Thoracic aorta (tissue), 2 donors: ENCODE results near the gene HES2. TPM values are rescaled to one million over a fixed set of nuclear protein-coding genes. Genes with fewer than 3 reads are reported as not detected.
A peak's percentile ranks its signal among the peaks of the same experiment; 100 is the strongest.
"Not testable (repeated sequence)": the region's sequence is repeated elsewhere in the genome, so short reads cannot be mapped to it uniquely, and the experiment has no call there.

Experiments used
- ATAC-seq: fragments of 150-250 bp; one replicate; pipeline ENCODE4 v1.8.0; 2017; ENCODE audit warnings: low read depth; ENCODE audit not compliant: insufficient number of reproducible peaks, low FRiP score
- DNase-seq: peaks from one replicate; pipeline ENCODE4 v3.0.0-alpha.2; 2020; ENCODE audit warnings: low spot score
- H3K27ac ChIP-seq, 2 donors: fragments of 200-600 bp; sonication (generic); 1 replicate in 1 of 2; 2 replicates in 1 of 2; pipeline ENCODE4 v1.5.1; 2016; ENCODE audit warnings: mild to moderate bottlenecking in 2 of 2, moderate library complexity in 2 of 2
- H3K27me3 ChIP-seq: fragments of 200-600 bp; sonication (generic); replicated peaks from 2 replicates; pipeline ENCODE4 v1.6.0; 2016; ENCODE audit warnings: mild to moderate bottlenecking; ENCODE audit not compliant: insufficient read depth
- H3K36me3 ChIP-seq: fragments of 200-600 bp; sonication (generic); one replicate; pipeline ENCODE4 v1.5.1; 2016
- H3K4me1 ChIP-seq, 2 donors: fragments of 200-600 bp; sonication (generic); 1 replicate in 1 of 2; 2 replicates in 1 of 2; pipeline versions ENCODE4 v1.5.1 to v1.6.0; 2016; ENCODE audit warnings: low read depth in 2 of 2, mild to moderate bottlenecking in 1 of 2; ENCODE audit not compliant: control insufficient read depth in 1 of 2
- H3K4me3 ChIP-seq: fragments of 200-600 bp; sonication (generic); 2 replicates; pipeline ENCODE4 v1.5.1; 2016; ENCODE audit warnings: mild to moderate bottlenecking
- H3K9me3 ChIP-seq: fragments of 200-600 bp; sonication (generic); 2 replicates; pipeline ENCODE4 v1.5.1; 2016
- total RNA-seq, 2 donors: library from RNA; depleted of rRNA; stranded (reverse); fragments of >200 nt; gene quantifications; one replicate each; pipeline versions ENCODE4 v1.1.0 to v1.2.3, GENCODE V29; 2016
- TF ChIP-seq, protein P1 (sequence below): fragments of 200-600 bp; sonication (generic); IDR thresholded peaks from one replicate; pipeline ENCODE4 v1.5.1; 2019; ENCODE audit warnings: antibody characterized with exemption

HES2 gene
- total RNA-seq, 2 donors from 2014 or later = not detected

DNA sequence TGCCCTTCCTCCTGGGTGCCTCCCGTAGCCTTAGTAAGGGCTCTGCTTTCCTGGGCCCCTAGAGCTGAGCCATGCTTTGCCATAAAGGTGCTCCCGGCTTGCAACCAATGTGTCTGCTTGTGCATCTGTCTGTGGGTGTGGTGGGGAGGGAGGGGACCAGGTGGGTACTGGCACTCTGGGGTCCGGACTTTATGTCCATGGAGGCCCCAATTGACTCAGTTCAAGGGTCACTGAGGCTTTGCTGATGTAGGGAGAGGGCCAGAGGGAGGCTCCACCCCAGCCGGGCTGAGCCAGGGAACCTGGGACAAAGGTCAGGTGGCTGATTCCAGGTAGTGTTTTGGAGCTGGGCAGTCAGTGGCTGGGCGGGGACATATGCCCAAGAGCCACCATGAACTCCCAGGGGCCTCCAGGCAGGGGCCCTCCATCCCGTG lies 31.2 kb upstream of the HES2 start:
- Histone ChIP-seq H3K27ac (no peak overlapping the region), H3K27me3 (peaks cover 10% of the 10 kb centered on the region), H3K9me3 (no peaks in the 10 kb centered on the region), H3K4me3 (no peak overlapping the region), H3K36me3 (no peaks in the 10 kb centered on the region), H3K4me1 (peaks cover 0 to 25% of the 10 kb centered on the region in 2 donors)
- TF ChIP-seq, protein P1, sequence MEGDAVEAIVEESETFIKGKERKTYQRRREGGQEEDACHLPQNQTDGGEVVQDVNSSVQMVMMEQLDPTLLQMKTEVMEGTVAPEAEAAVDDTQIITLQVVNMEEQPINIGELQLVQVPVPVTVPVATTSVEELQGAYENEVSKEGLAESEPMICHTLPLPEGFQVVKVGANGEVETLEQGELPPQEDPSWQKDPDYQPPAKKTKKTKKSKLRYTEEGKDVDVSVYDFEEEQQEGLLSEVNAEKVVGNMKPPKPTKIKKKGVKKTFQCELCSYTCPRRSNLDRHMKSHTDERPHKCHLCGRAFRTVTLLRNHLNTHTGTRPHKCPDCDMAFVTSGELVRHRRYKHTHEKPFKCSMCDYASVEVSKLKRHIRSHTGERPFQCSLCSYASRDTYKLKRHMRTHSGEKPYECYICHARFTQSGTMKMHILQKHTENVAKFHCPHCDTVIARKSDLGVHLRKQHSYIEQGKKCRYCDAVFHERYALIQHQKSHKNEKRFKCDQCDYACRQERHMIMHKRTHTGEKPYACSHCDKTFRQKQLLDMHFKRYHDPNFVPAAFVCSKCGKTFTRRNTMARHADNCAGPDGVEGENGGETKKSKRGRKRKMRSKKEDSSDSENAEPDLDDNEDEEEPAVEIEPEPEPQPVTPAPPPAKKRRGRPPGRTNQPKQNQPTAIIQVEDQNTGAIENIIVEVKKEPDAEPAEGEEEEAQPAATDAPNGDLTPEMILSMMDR = no peak
- DNase-seq (no peak), ATAC-seq (no peak)

DNA sequence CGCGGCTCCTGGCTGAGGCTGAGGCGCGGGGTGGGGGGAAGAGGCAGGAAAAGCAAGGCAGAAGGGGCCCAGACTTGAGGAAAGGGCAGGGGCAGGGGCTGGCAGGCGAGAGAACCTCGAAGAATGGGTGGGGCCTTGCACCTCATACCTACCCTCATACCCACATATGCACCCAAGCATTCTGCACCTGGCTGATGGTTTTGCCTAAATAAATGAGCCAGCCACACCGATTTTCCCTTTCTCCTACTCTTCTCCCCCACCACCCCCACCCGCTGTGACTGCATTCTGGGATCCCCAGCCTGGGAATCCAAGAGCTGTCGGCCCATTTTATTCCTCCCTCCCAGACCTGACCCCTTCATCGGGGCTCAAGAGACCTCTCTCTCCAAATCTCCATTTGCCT lies 30.8 kb upstream of the HES2 start:
- not testable (repeated sequence) for H3K4me3 ChIP-seq, H3K9me3 ChIP-seq, DNase-seq, H3K36me3 ChIP-seq, ATAC-seq, H3K27ac ChIP-seq
- peaks cover 0 to 25% of the 10 kb centered on the region in 2 donors for H3K4me1 ChIP-seq
- peaks cover 10% of the 10 kb centered on the region for H3K27me3 ChIP-seq

DNA sequence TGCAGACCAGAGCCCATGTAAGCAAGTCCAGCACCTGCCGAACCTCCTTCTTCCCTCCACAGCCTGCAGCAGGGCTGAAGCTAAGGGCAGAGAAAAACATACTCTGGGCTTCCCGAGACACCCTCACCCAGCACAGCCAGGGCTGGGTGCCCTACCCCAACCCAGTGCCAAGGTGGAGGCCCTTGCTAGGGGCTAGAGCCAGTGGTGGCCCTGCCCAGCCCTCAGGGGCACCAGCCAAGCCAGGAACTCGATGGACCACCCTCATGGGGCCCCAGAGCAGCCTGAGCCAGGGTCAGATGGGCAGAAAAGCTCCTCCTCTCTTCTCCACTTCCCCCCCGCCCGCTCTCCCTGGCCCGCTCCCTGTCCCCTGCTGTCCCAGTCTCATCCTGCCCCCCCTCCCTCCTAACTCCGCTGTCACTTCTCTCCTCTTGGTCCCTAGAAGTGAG lies 30.3 kb upstream of the HES2 start:
- H3K36me3 ChIP-seq = no peaks in the 10 kb centered on the region
- TF ChIP-seq, protein P1 = no peak
- H3K9me3 ChIP-seq = no peaks in the 10 kb centered on the region
- no peak for DNase-seq
- no peak for ATAC-seq
- H3K27me3 ChIP-seq = peaks cover 10% of the 10 kb centered on the region
- no peak overlapping the region for H3K27ac ChIP-seq
- H3K4me1 ChIP-seq = peaks cover 0 to 22% of the 10 kb centered on the region in 2 donors
- no peak overlapping the region for H3K4me3 ChIP-seq

DNA sequence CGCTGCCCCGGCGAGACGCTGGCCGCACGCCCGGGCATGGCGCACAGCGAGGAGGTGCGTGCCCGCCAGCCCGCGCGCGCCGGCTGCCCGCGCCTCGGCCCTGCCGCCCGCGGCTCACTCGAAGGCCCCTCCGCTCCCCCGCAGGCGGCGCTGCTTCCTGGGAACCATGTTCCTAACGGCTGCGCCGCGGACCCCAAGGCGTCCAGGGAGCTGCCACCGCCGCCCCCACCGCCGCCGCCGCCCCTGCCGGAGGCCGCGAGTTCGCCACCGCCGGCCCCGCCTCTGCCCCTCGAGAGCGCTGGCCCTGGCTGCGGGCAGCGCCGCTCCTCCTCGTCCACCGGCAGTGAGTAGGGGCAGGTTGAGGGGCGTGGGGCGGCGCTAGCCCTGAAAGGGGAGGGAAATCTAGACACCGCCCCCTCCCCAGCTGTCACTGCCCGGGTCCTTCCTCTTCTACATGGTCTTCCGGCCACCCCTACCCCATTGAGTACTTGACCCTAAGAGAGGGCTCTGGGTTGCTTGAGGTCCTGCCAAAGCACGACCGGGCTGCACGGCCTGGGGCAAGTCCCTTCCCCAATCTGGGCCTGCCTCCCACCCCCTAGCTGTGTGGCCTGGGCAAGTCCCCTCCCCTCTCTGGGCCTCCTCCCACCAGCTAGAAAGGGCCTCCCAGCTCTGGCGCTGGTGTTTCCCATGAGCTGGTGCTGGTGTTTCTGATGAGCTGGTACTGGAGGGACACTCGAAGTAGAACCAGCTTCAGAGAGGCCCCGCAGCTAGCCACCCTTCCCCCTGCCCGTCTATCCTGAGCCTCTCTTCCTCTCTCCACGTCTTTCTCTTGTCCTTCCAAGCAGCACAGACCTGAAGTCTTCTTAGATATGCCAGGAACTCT lies 29.3 kb upstream of the HES2 start:
- Histone ChIP-seq H3K36me3 (no peaks in the 10 kb centered on the region), H3K4me3 (peak overlapping the region; percentile 50), H3K4me1 (peaks cover 0 to 14% of the 10 kb centered on the region in 2 donors), H3K9me3 (no peaks in the 10 kb centered on the region), H3K27me3 (peaks cover 10% of the 10 kb centered on the region), H3K27ac (no peak overlapping the region)
- ATAC-seq = no peak
- TF ChIP-seq, protein P1 = no peak
- DNase-seq = no peak

DNA sequence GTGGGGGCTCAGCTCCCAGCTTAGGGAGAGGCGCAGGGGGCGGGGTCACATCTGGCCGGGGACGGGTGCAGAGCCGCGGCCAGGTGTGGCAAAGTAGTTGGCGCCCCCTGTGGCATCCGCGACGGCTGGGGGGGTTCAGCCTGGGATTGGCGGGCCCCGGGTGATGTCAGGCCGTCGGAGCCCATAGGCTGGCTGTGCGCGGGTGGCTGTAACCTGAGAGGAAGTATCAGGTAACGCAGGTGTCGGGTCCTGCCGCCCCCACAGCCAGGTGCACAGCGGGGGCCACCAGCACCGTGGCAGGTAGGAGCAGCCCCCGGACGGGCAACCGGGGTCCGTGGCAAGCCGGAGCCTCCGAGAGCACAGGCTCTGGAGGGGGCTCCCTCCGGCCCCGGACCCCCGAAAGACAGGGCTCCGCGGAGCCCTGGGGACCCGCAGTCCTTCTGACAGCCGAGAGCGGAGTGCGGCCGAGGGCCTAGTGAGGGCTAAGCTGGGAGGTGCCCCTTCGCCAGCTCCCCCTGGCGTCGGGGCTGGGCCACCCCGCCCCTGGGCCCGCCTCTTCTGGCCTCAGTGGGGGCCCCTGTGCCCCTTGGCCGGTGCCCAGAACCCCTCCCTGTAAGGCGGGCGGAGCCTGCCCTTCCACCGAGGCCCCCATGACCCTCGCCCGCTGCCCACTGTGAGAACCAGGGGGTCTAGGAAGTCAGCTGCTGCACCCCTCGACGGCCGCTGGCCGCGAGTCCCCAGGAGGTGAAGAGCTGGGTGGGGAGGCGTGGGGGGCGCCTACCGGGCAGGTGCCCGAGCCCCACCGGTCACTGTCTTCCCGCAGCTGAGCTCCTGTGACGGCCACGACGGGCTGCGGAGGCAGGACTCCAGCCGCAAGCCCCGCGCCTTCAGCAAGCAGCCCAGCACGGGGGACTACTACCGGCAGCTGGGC lies 28.4 kb upstream of the HES2 start:
- H3K27me3 ChIP-seq = peaks cover 10% of the 10 kb centered on the region
- H3K4me3 ChIP-seq = peak overlapping the region; percentile 50
- ATAC-seq (no peak), DNase-seq (no peak)
- no peaks in the 10 kb centered on the region for H3K9me3 ChIP-seq
- no peak overlapping the region for H3K27ac ChIP-seq
- H3K4me1 ChIP-seq = peaks cover 0 to 14% of the 10 kb centered on the region in 2 donors
- H3K36me3 ChIP-seq = no peaks in the 10 kb centered on the region
- TF ChIP-seq, protein P1 = no peak
